RCC 7860 (cell line): ENCODE data around the gene NFKBIL1.
A peak's percentile ranks its signal among the peaks of the same experiment; 100 is the strongest.
"Not testable (repeated sequence)": the region's sequence is repeated elsewhere in the genome, so short reads cannot be mapped to it uniquely, and the experiment has no call there.

ENCODE experiments used
- DNase-seq: peaks from one replicate; pipeline ENCODE4 v3.0.0-alpha.2; 2015; ENCODE audit warnings: low spot score
- FAIRE-seq: peaks from 2 replicates; lab custom pipeline; 2012; peaks lifted over from hg19 to GRCh38; lab: Jason Lieb, UNC

Gene NFKBIL1

DNA sequence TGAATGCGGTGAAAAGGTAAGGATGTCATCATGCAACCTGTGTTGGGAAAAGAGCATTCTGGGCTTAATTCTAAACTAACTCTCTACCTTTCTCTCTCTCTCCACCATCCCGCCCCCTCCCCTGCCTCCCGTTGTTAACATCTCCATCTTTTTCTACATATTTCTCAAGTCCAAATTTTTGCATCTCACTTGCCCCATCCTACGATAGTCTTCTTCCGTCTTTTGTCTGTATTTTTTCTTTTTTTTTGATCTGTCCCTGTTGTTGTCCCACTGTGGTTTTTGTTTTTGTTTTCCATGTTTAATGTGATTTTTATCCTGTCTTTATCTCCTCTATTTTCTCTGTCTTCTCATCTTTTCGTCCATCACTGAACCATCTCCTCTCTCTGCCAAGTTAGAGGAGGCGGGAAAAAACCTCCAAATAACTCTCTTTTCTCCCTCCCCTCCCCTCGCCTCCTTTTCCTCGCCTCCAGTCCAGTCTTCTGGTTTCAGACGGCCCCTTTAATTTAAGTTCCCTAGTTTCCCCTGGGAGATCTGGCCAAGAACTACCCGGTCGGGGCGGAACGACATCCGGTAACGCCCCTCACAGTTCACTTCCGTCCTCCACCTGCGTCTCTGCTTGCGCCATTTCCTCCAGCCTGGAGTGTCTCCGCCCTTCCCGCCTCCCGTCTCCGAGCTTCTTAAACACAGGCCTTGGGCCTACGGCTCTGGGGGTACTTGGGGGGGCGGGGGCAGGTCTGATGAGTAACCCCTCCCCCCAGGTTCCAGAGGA, at the start of gene NFKBIL1:
Gene NFKBIL1 (plus strand): TSS at position 651 of the 769 bp plus-strand sequence. CDS start 87 bp downstream, at position 738.
- FAIRE-seq (peak; percentile 29), DNase-seq (peak; percentile 89)

- no peak for FAIRE-seq
Measured at GRCh38 chr6:31498748-31499147, 48.7 kb upstream of the NFKBIL1 start.

DNA sequence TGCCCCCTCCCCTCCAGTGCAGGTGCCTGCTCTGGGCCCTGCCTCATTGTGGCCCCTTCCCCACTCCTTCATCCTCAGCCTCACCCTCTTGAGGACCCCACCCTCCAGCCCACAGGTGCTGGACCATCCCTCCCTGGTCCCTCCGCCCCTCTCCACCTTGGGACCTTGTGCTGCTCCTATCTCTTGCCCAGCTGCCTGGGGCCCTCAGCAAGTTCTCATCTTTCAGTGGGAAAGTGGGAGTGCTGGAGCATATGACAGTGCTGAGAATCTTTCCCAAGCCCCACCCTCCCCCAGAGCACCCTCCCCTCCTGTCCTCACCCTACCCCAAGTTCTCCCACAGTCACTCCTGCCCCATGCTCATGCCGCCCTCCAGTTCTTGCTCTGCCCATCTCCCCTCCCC, 47.8 kb upstream of the NFKBIL1 start:
- FAIRE-seq, DNase-seq: not testable (repeated sequence)

More at GRCh38 chr6:31498748-31499147, 48.7 kb upstream of the NFKBIL1 start:
- DNase-seq: no peak

GRCh38 chr6:31502586-31502985, 44.8 kb upstream of the NFKBIL1 start:
- DNase-seq (no peak), FAIRE-seq (no peak)

- FAIRE-seq: not testable (repeated sequence)
Measured at GRCh38 chr6:31509036-31509435, 38.4 kb upstream of the NFKBIL1 start.

DNA sequence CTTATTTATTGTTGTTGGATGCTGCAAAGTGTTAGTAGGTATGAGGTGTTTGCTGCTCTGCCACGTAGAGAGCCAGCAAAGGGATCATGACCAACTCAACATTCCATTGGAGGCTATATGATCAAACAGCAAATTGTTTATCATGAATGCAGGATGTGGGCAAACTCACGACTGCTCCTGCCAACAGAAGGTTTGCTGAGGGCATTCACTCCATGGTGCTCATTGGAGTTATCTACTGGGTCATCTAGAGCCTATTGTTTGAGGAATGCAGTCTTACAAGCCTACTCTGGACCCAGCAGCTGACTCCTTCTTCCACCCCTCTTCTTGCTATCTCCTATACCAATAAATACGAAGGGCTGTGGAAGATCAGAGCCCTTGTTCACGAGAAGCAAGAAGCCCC, 37.4 kb upstream of the NFKBIL1 start:
- FAIRE-seq: no peak

More at GRCh38 chr6:31509036-31509435, 38.4 kb upstream of the NFKBIL1 start:
- not testable (repeated sequence) for DNase-seq

DNA sequence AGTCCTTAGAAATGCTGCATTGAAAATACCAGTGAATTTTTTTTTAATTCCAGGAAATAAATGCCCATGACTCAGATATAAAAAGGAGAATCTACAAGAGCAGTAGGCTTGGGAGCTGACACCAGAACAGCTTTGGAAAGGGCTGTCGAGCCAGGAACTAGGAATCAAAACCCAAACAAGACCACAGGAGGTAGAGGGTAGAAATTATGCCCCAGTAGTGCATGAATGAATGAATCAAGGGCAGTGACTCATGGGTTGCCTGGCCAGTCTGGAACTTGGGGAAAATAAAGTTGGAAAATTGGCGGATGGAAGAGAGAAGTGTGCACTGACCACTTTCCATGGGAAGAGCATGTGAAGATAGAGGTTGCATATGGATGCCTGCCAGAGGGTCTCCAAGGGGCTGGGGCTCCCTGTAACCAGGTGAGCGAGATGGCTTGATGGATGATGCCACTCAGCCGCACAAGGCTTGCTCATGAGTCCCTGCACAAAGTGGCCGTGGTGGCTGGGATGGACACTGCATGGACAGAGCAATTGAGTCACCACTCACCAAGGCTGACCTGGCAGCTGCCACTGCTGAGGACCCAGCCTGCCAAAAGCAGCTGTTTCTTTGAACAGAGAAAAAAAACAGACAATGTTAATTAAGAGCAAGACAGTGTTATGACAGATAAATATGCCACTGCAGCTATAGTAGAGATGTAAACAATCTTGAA, 33.8 kb upstream of the NFKBIL1 start:
- FAIRE-seq: no peak
- no peak for DNase-seq

More for the DNA sequence above, 37.4 kb upstream of the NFKBIL1 start:
- no peak for DNase-seq

GRCh38 chr6:31521835-31522234, 25.6 kb upstream of the NFKBIL1 start:
- no peak for FAIRE-seq
- DNase-seq: no peak

GRCh38 chr6:31525553-31525931, 21.9 kb upstream of the NFKBIL1 start:
- FAIRE-seq: no peak
- no peak for DNase-seq

GRCh38 chr6:31525932-31526591, 21.3 kb upstream of the NFKBIL1 start:
- no peak for DNase-seq
- FAIRE-seq: no peak

DNA sequence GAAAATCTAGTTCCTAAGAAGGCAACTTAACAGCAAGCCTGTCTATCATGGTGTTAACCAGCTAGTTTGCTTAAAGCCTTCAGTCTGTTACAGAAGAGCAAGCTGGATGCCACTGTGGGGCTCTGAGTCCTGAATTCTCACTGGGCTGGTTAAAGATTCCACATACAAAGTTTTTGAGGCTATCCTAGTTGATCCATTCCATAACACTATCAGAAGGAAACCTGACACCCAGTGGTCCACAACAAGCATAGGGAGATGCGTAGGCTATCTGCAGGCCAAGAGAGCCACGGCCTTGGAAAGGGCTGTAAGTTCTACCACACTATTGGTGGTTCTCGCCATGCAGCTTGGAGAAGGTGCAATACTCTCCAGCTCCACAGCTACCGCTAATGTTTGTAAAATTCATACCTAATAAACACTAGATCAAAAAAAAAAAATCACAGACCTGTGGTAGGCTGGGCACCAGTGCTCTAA, 19.1 kb upstream of the NFKBIL1 start:
- no peak for DNase-seq

GRCh38 chr6:31528821-31529328, 18.5 kb upstream of the NFKBIL1 start, which contains the start of gene MCCD1:
TSS of gene MCCD1 (plus strand) at chr6:31528962. CDS start at chr6:31529015, 53 bp downstream.
- DNase-seq (no peak), FAIRE-seq (no peak)

More for the DNA sequence above, 19.1 kb upstream of the NFKBIL1 start:
- FAIRE-seq: no peak

GRCh38 chr6:31529329-31530150, 17.9 kb upstream of the NFKBIL1 start:
- DNase-seq (no peak), FAIRE-seq (no peak)

- no peak for FAIRE-seq
- DNase-seq: no peak
Measured at GRCh38 chr6:31530659-31531058, 16.7 kb upstream of the NFKBIL1 start.

- no peak for FAIRE-seq
- no peak for DNase-seq
Measured at GRCh38 chr6:31531162-31531561, 16.2 kb upstream of the NFKBIL1 start.

DNA sequence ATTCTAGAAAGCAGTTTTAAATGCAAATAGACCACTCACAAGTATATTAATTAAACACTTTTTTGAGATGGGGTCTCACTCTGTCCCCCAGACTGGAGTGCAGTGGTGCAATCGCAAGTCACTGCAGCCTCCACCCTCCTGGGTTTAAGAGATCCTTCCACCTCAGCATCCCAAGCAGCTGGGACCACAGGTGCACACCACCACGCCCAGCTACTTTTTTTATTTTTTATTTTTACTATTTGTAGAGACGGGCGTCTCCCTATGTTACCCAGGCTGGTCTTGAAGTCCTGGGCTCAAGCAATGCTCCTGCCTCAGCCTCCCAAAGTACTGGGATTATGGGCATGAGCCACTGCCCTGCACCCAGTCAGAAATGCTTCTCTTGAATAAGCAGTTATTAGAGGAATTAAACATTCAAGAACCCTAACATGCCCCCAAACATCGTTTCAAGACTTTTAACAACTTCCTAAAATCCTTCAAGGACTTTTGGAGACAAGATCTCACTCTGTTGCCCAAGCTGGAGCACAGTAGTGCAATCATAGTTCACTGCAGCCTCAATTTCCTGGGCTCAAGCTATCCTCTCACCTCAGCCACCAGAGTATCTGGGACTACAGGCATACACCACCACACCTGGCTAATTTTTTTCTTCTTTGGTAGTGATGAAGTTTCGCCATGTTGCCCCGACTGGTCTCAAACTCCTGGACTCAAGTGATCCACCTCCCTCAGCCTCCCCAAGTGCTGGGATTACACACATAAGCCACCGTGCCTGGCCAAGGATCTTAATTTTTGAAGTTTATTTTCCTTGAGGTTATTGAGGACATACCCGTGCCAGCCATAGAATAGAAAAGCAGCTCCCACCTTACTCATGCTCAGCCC, 15.4 kb upstream of the NFKBIL1 start:
- DNase-seq (no peak), FAIRE-seq (no peak)

- DNase-seq (no peak), FAIRE-seq (no peak)
Measured at GRCh38 chr6:31532644-31533454, 14.6 kb upstream of the NFKBIL1 start.

DNA sequence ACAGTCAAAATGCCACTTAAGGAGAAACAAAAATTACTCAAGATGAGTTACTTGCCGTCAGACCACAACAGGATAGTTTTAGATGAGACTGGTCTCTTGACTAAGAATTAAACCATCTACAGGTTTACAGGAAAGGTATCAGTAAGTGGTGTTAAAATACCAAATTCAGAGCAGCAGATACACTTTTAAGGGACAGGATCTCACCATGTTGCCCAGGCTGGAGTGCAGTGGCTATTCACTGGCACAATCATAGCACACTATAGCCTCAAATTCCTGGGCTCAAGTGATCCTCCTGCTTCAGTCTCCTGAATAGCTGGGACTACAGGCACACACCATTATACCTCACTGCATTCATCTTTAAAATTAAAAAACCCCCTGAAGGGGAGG, 14.0 kb upstream of the NFKBIL1 start:
- DNase-seq (no peak), FAIRE-seq (no peak)
